HEK293T (cell line): Measurements from ENCODE around the gene ANAPC5.
"Not testable (repeated sequence)": the region's sequence is repeated elsewhere in the genome, so short reads cannot be mapped to it uniquely, and the experiment has no call there.

ENCODE experiments used
- BHLHE40 ChIP-seq: fragments of 450-650 bp; IDR thresholded peaks from 2 replicates; pipeline ENCODE4 v1.6.1; 2016; ENCODE audit warnings: mild to moderate bottlenecking, moderate library complexity, borderline replicate concordance
- CTBP1 ChIP-seq: fragments of 450-650 bp; IDR thresholded peaks from 2 replicates; pipeline ENCODE4 v1.6.1; 2016; ENCODE audit warnings: borderline replicate concordance
- ELF4 ChIP-seq: fragments of 450-650 bp; IDR thresholded peaks from 2 replicates; pipeline ENCODE4 v1.6.1; 2017; ENCODE audit warnings: antibody characterized with exemption
- FOXA1 ChIP-seq: fragments of 450-650 bp; IDR thresholded peaks from 2 replicates; pipeline ENCODE4 v1.6.1; 2016; ENCODE audit warnings: mild to moderate bottlenecking
- FOXK2 ChIP-seq: fragments of 450-650 bp; IDR thresholded peaks from 2 replicates; pipeline ENCODE4 v1.6.1; 2016; ENCODE audit warnings: mild to moderate bottlenecking
- FOXM1 ChIP-seq: fragments of 450-650 bp; IDR thresholded peaks from 2 replicates; pipeline ENCODE4 v1.6.1; 2017; ENCODE audit warnings: mild to moderate bottlenecking, borderline replicate concordance
- HDGF ChIP-seq: fragments of 450-650 bp; IDR thresholded peaks from 2 replicates; pipeline ENCODE4 v1.6.1; 2017; ENCODE audit warnings: antibody characterized with exemption, borderline replicate concordance
- L3MBTL2 ChIP-seq: fragments of 450-650 bp; conservative IDR thresholded peaks from 2 replicates; pipeline ENCODE4 v1.6.1; 2016; ENCODE audit warnings: mild to moderate bottlenecking
- NFRKB ChIP-seq: fragments of 450-650 bp; IDR thresholded peaks from 2 replicates; pipeline ENCODE4 v1.6.1; 2016; ENCODE audit warnings: mild to moderate bottlenecking, moderate library complexity
- PKNOX1 ChIP-seq: fragments of 450-650 bp; IDR thresholded peaks from 2 replicates; pipeline ENCODE4 v1.6.1; 2016
- SP1 ChIP-seq: fragments of 450-650 bp; IDR thresholded peaks from 2 replicates; pipeline ENCODE4 v1.6.1; 2017
- TARDBP ChIP-seq: fragments of 450-650 bp; IDR thresholded peaks from 2 replicates; pipeline ENCODE4 v1.6.1; 2016

GRCh38 chr12:121280531-121280930 lies 71.7 kb downstream of the ANAPC5 start:
- TF ChIP-seq HDGF, FOXK2, BHLHE40, L3MBTL2, NFRKB, FOXM1, FOXA1, ELF4, TARDBP, SP1, PKNOX1, CTBP1: not testable (repeated sequence)
